H9 (cell line): ENCODE results near the gene IFIH1. TPM values are rescaled to one million over a fixed set of nuclear protein-coding genes. Genes with fewer than 3 reads are reported as not detected.

ENCODE experiments used
- DNase-seq: peaks from one replicate; pipeline ENCODE4 v3.0.0-alpha.2; 2017
- H2AFZ ChIP-seq: one replicate; pipeline ENCODE4 v1.6.1; 2013; ENCODE audit warnings: mild to moderate bottlenecking, low read length, control low read depth, moderate library complexity
- H2AK5ac ChIP-seq: 2 replicates; pipeline ENCODE4 v1.6.1; 2013; ENCODE audit warnings: low read length, control low read depth, mixed read lengths; ENCODE audit not compliant: insufficient read length
- H2BK120ac ChIP-seq: one replicate; pipeline ENCODE4 v1.6.1; 2013; ENCODE audit warnings: low read depth, mild to moderate bottlenecking, low read length, control low read depth, inconsistent platforms; ENCODE audit not compliant: poor library complexity, severe bottlenecking
- H2BK12ac ChIP-seq: 2 replicates; pipeline ENCODE4 v1.6.1; 2013; ENCODE audit warnings: low read length, control low read depth, mixed read lengths, low read depth; ENCODE audit not compliant: insufficient read length
- H2BK15ac ChIP-seq: 2 replicates; pipeline ENCODE4 v1.6.1; 2013; ENCODE audit warnings: low read depth, low read length, control low read depth
- H2BK20ac ChIP-seq: one replicate; pipeline ENCODE4 v1.6.1; 2013; ENCODE audit warnings: low read depth, mild to moderate bottlenecking, low read length, control low read depth, inconsistent platforms; ENCODE audit not compliant: poor library complexity, severe bottlenecking
- H2BK5ac ChIP-seq: 2 replicates; pipeline ENCODE4 v1.6.1; 2013; ENCODE audit warnings: low read length, control low read depth, mixed read lengths; ENCODE audit not compliant: insufficient read length
- H3K14ac ChIP-seq: 2 replicates; pipeline ENCODE4 v1.6.1; 2013; ENCODE audit warnings: low read length, control low read depth; ENCODE audit not compliant: insufficient read depth
- H3K18ac ChIP-seq: 2 replicates; pipeline ENCODE4 v1.6.1; 2013; ENCODE audit warnings: low read depth, mild to moderate bottlenecking, mixed read lengths, low read length, control low read depth; ENCODE audit not compliant: insufficient read length
- H3K23ac ChIP-seq: 2 replicates; pipeline ENCODE4 v1.6.1; 2013; ENCODE audit warnings: low read length, control low read depth, mixed read lengths, low read depth; ENCODE audit not compliant: insufficient read length
- H3K23me2 ChIP-seq: 2 replicates; pipeline ENCODE4 v1.6.1; 2013; ENCODE audit warnings: low read depth, mild to moderate bottlenecking, mixed read lengths, low read length, control low read depth; ENCODE audit not compliant: insufficient read length, poor library complexity, severe bottlenecking
- H3K27ac ChIP-seq: 2 replicates; pipeline ENCODE4 v1.5.1; 2013; ENCODE audit warnings: low read length, control low read depth, mixed read lengths, low read depth; ENCODE audit not compliant: insufficient read length
- H3K27me3 ChIP-seq: 2 replicates; pipeline ENCODE4 v1.6.1; 2013; ENCODE audit warnings: low read length, control low read depth, inconsistent platforms; ENCODE audit not compliant: insufficient read depth
- H3K4ac ChIP-seq: 2 replicates; pipeline ENCODE4 v1.6.1; 2013; ENCODE audit warnings: low read depth, mild to moderate bottlenecking, control low read depth, inconsistent platforms, low read length, moderate library complexity
- H3K4me1 ChIP-seq: 2 replicates; pipeline ENCODE4 v1.6.1; 2013; ENCODE audit warnings: low read length, control low read depth, inconsistent platforms; ENCODE audit not compliant: insufficient read depth
- H3K4me2 ChIP-seq: 2 replicates; pipeline ENCODE4 v1.6.1; 2013; ENCODE audit warnings: low read length, control low read depth, mixed read lengths; ENCODE audit not compliant: insufficient read length, insufficient read depth
- H3K56ac ChIP-seq: 2 replicates; pipeline ENCODE4 v1.6.1; 2013; ENCODE audit warnings: low read depth, mild to moderate bottlenecking, mixed read lengths, low read length, control low read depth; ENCODE audit not compliant: insufficient read length
- H3K79me1 ChIP-seq: 2 replicates; pipeline ENCODE4 v1.6.1; 2013; ENCODE audit warnings: low read depth, mild to moderate bottlenecking, moderate library complexity, low read length, control low read depth, inconsistent platforms; ENCODE audit not compliant: insufficient read depth, poor library complexity, severe bottlenecking
- H3K79me2 ChIP-seq: 2 replicates; pipeline ENCODE4 v1.6.1; 2013; ENCODE audit warnings: low read length, control low read depth, inconsistent platforms; ENCODE audit not compliant: insufficient read depth
- H3K9ac ChIP-seq: 2 replicates; pipeline ENCODE4 v1.6.1; 2013; ENCODE audit warnings: low read length, control low read depth, mixed read lengths; ENCODE audit not compliant: insufficient read length; ENCODE audit errors: extremely low read depth
- H3K9me3 ChIP-seq: one replicate; pipeline ENCODE4 v1.6.1; 2013; ENCODE audit warnings: low read depth, low read length, inconsistent platforms; ENCODE audit not compliant: control insufficient read depth
- H3T11ph ChIP-seq: one replicate; pipeline ENCODE4 v1.6.1; 2013; ENCODE audit warnings: mild to moderate bottlenecking, low read length, control low read depth, inconsistent platforms
- H4K20me1 ChIP-seq: one replicate; pipeline ENCODE4 v1.6.1; 2013; ENCODE audit not compliant: control insufficient read depth, insufficient read length, insufficient read depth
- H4K5ac ChIP-seq: 2 replicates; pipeline ENCODE4 v1.6.1; 2013; ENCODE audit warnings: low read depth, mild to moderate bottlenecking, mixed read lengths, low read length, control low read depth; ENCODE audit not compliant: insufficient read length
- H4K8ac ChIP-seq: replicated peaks from 2 replicates; pipeline ENCODE4 v1.6.1; 2013; ENCODE audit warnings: low read length, control low read depth, mixed read lengths, low read depth; ENCODE audit not compliant: insufficient read length
- H4K91ac ChIP-seq: 2 replicates; pipeline ENCODE4 v1.6.1; 2013; ENCODE audit warnings: low read depth, mild to moderate bottlenecking, moderate library complexity, mixed read lengths, low read length, control low read depth; ENCODE audit not compliant: insufficient read length
- H3K27ac Mint-ChIP-seq, 3 experiments: 2 replicates in 2 of 3; 3 replicates in 1 of 3; pipeline ENCODE4 v1.8.0; 2020 to 2021; ENCODE audit warnings: mixed read lengths in 3 of 3, mild to moderate bottlenecking in 1 of 3, moderate library complexity in 1 of 3
- H3K27me3 Mint-ChIP-seq: 2 replicates; pipeline ENCODE4 v1.8.0; 2021; ENCODE audit warnings: low read depth, mild to moderate bottlenecking, moderate library complexity, mixed read lengths
- H3K36me3 Mint-ChIP-seq, 3 experiments: 2 replicates in 2 of 3; 3 replicates in 1 of 3; pipeline ENCODE4 v1.8.0; 2020 to 2021; ENCODE audit warnings: low read depth in 3 of 3, mixed read lengths in 3 of 3; ENCODE audit not compliant: insufficient read depth in 1 of 3
- H3K4me1 Mint-ChIP-seq, 2 experiments: 2 replicates each; pipeline ENCODE4 v1.8.0; 2020; ENCODE audit warnings: mixed read lengths in 2 of 2
- H3K4me3 Mint-ChIP-seq, 2 experiments: 2 replicates in 1 of 2; 3 replicates in 1 of 2; pipeline ENCODE4 v1.8.0; 2020 to 2021; ENCODE audit warnings: mild to moderate bottlenecking in 2 of 2, mixed read lengths in 2 of 2, moderate library complexity in 1 of 2
- H3K9me3 Mint-ChIP-seq, 2 experiments: 2 replicates in 1 of 2; 3 replicates in 1 of 2; pipeline ENCODE4 v1.8.0; 2020; ENCODE audit warnings: mild to moderate bottlenecking in 2 of 2, mixed read lengths in 2 of 2, moderate library complexity in 1 of 2
- CTCF ChIP-seq: fragments of 200-600 bp; sonication (generic); conservative IDR thresholded peaks from 3 replicates; pipeline ENCODE4 v1.8.0; 2021; ENCODE audit warnings: antibody characterized with exemption, mild to moderate bottlenecking
- WGBS: extraction: QIAGEN DNeasy Blood & Tissue Kit; methylation state at CpG from one replicate; pipeline ENCODE4 v1.1.7; 2013; ENCODE audit warnings: missing lambda C conversion rate, low lambda C conversion rate, mixed read lengths; ENCODE audit not compliant: insufficient read length; ENCODE audit errors: extremely low coverage; 5-methylcytosine and 5-hydroxymethylcytosine counted together
- total RNA-seq: library from RNA; stranded (reverse); gene quantifications from 2 replicates; pipeline ENCODE4 v1.2.1, GENCODE V29; 2021

The IFIH1 gene
- total RNA-seq, 1 experiment from 2014 or later: 0.81 TPM

DNA sequence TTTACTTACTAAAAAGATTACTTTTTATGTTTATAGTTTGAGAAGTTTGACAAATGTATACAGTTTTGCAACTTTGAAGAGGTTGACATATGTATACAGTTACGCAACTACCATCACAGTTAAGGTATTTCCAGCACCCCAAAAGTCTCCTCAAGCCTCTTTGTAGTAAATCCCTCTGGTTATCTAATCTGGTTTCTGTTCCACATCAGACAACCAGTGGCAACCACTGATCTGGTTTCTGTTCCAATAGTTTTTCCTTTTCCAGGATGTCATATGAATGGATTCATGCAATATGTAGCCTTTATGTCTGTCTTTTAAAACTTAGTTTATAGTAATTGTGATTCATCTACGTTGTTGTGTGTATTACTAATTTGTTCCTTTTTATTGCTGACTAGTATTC is 23.5 kb downstream of the IFIH1 start:
- H3K9me3 Mint-ChIP-seq: no peaks in the 10 kb centered on the region
- H2BK15ac ChIP-seq: no peak overlapping the region
- no peaks in the 10 kb centered on the region for H3K79me1 ChIP-seq
- H3K27me3 ChIP-seq: no peaks in the 10 kb centered on the region
- no peaks in the 10 kb centered on the region; the same call in 1 of the 2 replicates for H3K4me1 ChIP-seq
- no peak overlapping the region for H4K5ac ChIP-seq
- H3K27ac Mint-ChIP-seq: no peak overlapping the region
- H3K36me3 Mint-ChIP-seq: no peaks in the 10 kb centered on the region
- no peak overlapping the region for H3K23ac ChIP-seq
- DNase-seq: no peak
- no peaks in the 10 kb centered on the region for H4K20me1 ChIP-seq
- no peaks in the 10 kb centered on the region for H3K27me3 Mint-ChIP-seq
- TF ChIP-seq CTCF: no peak
- no peak overlapping the region for H2BK120ac ChIP-seq
- H3K56ac ChIP-seq: no peak overlapping the region
- H3K27ac ChIP-seq: no peak overlapping the region
- no peaks in the 10 kb centered on the region for H3K9me3 ChIP-seq
- H3K23me2 ChIP-seq: no peaks in the 10 kb centered on the region
- H3K18ac ChIP-seq: no peak overlapping the region
- no CpG with 5 or more reads among the region's 2 CpGs for WGBS
- H3K9ac ChIP-seq: no peak overlapping the region
- no peak overlapping the region for H2BK5ac ChIP-seq
- H4K91ac ChIP-seq: no peak overlapping the region
- H3T11ph ChIP-seq: no peak overlapping the region
- no peak overlapping the region for H3K4ac ChIP-seq
- no peak overlapping the region for H3K14ac ChIP-seq
- H2AK5ac ChIP-seq: no peak overlapping the region
- no peak overlapping the region for H2AFZ ChIP-seq
- no peak overlapping the region for H2BK20ac ChIP-seq
- H2BK12ac ChIP-seq: no peak overlapping the region
- no peaks in the 10 kb centered on the region for H3K4me1 Mint-ChIP-seq
- H3K4me2 ChIP-seq: no peak overlapping the region
- no peaks in the 10 kb centered on the region for H3K79me2 ChIP-seq
- H3K4me3 Mint-ChIP-seq: no peak overlapping the region
- H4K8ac ChIP-seq: no peak overlapping the region
